Osteoblast (primary cell): ENCODE measurements around the gene MAPKAPK2. TPM values are rescaled to one million over a fixed set of nuclear protein-coding genes. Genes with fewer than 3 reads are reported as not detected.

Experiments used
- DNase-seq: peaks from one replicate; pipeline ENCODE4 v3.0.0; 2011; ENCODE audit warnings: low spot score, mixed read lengths; ENCODE audit not compliant: insufficient read length; ENCODE audit errors: missing footprints
- H2AFZ ChIP-seq: 2 replicates; pipeline ENCODE4 v1.6.0; 2011; ENCODE audit warnings: mild to moderate bottlenecking, low read length
- H3K27ac ChIP-seq: 2 replicates; pipeline ENCODE4 v1.5.1; 2011; ENCODE audit warnings: mild to moderate bottlenecking, low read depth, low read length, moderate library complexity
- H3K27me3 ChIP-seq: 2 replicates; pipeline ENCODE4 v1.6.0; 2012; ENCODE audit warnings: mild to moderate bottlenecking, control low read depth, inconsistent platforms, low read length, moderate library complexity; ENCODE audit not compliant: insufficient read depth
- H3K36me3 ChIP-seq: 2 replicates; pipeline ENCODE4 v1.5.1; 2011; ENCODE audit warnings: mild to moderate bottlenecking, low read length, control low read depth, moderate library complexity; ENCODE audit not compliant: insufficient read depth
- H3K4me1 ChIP-seq: 2 replicates; pipeline ENCODE4 v1.5.1; 2011; ENCODE audit warnings: mild to moderate bottlenecking, low read length, control low read depth, moderate library complexity; ENCODE audit not compliant: insufficient read depth
- H3K4me2 ChIP-seq: 2 replicates; pipeline ENCODE4 v1.6.0; 2011; ENCODE audit warnings: mild to moderate bottlenecking, low read length; ENCODE audit not compliant: insufficient read depth
- H3K4me3 ChIP-seq: fragments of 200-600 bp; sonication (generic); 3 replicates; pipeline ENCODE4 v1.5.1; 2012; ENCODE audit warnings: mild to moderate bottlenecking, low read length, inconsistent platforms; ENCODE audit not compliant: insufficient read depth
- H3K79me2 ChIP-seq: 2 replicates; pipeline ENCODE4 v1.6.0; 2012; ENCODE audit warnings: mild to moderate bottlenecking, low read length, control low read depth, inconsistent platforms; ENCODE audit not compliant: insufficient read depth
- H3K9me3 ChIP-seq: 2 replicates; pipeline ENCODE4 v1.5.1; 2011; ENCODE audit warnings: low read depth, low read length, control low read depth
- H4K20me1 ChIP-seq: 2 replicates; pipeline ENCODE4 v1.6.0; 2012; ENCODE audit warnings: mild to moderate bottlenecking, low read length, control low read depth; ENCODE audit not compliant: insufficient read depth
- total RNA-seq: library from RNA; depleted of rRNA; stranded (reverse); fragments of >200 nt; gene quantifications from 2 replicates; pipeline ENCODE4 v1.2.3, GENCODE V29; 2012
- TF ChIP-seq, protein P1 (sequence below): IDR thresholded peaks from 2 replicates; pipeline ENCODE4 v1.5.1; 2011; ENCODE audit warnings: mild to moderate bottlenecking, low read depth, low read length, moderate library complexity; ENCODE audit errors: extremely low read depth

Gene MAPKAPK2
- total RNA-seq, 1 donor = 38.0 TPM

DNA sequence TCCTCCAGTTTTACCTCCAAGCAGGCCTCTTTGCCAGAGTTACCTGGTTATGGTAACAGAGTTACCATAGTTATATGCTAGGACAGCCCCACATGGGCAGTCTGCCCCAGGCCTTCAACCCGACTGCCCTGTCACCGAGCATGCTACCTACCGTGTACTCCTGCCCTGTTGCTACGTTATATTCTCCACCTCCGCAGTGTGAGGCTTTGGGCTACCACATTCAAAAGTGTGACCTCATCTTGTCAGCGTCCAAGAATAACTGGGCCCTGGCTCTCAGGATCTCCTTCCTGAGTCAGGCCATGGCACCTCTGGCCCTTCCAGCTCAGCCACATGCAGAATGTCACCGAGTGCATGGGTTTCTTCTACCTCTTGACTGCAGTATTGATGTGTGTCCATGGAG, 8.9 kb downstream of the MAPKAPK2 start:
- Histone ChIP-seq H3K4me2 (peak overlapping the region; percentile 56), H4K20me1 (peaks cover 98% of the 10 kb centered on the region), H3K27me3 (no peaks in the 10 kb centered on the region), H3K4me3 (peak overlapping the region; percentile 5), H3K9me3 (no peaks in the 10 kb centered on the region), H3K79me2 (peaks cover 100% of the 10 kb centered on the region), H2AFZ (no peak overlapping the region), H3K27ac (peak overlapping the region; percentile 91), H3K4me1 (peaks cover 54% of the 10 kb centered on the region), H3K36me3 (peaks cover 20% of the 10 kb centered on the region)
- peak; percentile 92 for DNase-seq
- TF ChIP-seq, protein P1, sequence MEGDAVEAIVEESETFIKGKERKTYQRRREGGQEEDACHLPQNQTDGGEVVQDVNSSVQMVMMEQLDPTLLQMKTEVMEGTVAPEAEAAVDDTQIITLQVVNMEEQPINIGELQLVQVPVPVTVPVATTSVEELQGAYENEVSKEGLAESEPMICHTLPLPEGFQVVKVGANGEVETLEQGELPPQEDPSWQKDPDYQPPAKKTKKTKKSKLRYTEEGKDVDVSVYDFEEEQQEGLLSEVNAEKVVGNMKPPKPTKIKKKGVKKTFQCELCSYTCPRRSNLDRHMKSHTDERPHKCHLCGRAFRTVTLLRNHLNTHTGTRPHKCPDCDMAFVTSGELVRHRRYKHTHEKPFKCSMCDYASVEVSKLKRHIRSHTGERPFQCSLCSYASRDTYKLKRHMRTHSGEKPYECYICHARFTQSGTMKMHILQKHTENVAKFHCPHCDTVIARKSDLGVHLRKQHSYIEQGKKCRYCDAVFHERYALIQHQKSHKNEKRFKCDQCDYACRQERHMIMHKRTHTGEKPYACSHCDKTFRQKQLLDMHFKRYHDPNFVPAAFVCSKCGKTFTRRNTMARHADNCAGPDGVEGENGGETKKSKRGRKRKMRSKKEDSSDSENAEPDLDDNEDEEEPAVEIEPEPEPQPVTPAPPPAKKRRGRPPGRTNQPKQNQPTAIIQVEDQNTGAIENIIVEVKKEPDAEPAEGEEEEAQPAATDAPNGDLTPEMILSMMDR = no peak

DNA sequence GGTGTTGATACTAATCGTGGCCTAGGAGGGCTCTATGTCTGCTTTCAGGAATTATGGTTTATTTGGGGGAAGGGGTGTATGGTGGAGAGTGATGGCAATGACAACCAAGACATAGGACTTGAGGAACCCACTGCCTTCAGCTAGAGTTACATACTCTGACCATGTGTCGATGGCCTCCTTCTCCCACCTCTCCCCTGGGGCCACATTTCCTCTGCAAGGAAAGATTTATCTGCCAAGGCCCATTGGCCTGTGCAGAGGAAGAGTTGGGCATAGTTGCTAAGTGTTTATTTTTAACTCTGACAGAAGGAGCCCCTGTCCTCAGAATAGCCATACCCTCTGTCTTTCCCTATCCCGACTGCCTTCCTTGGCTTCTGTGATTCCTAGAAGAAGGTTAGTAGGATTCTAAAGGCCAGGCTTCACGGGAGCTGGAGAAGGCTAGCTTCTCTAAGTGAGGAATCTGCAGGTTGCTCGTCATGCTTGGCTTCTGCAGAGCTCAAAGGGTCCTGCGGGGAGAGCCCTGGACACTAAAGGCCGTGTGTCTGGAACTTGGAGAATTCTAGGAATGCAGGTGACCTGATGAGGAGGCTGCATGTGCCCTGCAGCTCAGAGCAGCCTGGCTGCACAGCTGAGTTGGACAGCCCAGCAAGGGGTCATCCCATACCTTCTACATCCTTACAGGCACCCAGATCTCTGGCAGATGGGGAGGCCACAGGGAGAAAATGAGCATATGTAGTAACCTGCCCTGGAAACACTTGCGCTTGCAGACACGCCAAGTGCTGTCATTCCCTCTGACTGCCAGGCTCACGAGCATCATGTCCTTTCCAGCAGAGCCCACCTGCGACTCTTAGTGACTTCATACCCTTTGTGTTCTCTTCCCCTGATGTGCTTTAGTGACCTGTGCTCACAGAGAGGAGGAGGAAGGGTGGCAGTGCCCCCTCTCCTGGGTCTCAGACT, 9.7 kb downstream of the MAPKAPK2 start:
- DNase-seq = no peak
- Histone ChIP-seq H3K4me1 (peaks cover 50% of the 10 kb centered on the region), H3K79me2 (peaks cover 100% of the 10 kb centered on the region), H3K27ac (peak overlapping the region; percentile 91), H3K9me3 (no peaks in the 10 kb centered on the region), H3K36me3 (peaks cover 20% of the 10 kb centered on the region), H3K4me3 (peak overlapping the region; percentile 16), H4K20me1 (peaks cover 98% of the 10 kb centered on the region), H3K4me2 (peak overlapping the region; percentile 56), H2AFZ (no peak overlapping the region), H3K27me3 (no peaks in the 10 kb centered on the region)
- TF ChIP-seq, protein P1 = no peak

DNA sequence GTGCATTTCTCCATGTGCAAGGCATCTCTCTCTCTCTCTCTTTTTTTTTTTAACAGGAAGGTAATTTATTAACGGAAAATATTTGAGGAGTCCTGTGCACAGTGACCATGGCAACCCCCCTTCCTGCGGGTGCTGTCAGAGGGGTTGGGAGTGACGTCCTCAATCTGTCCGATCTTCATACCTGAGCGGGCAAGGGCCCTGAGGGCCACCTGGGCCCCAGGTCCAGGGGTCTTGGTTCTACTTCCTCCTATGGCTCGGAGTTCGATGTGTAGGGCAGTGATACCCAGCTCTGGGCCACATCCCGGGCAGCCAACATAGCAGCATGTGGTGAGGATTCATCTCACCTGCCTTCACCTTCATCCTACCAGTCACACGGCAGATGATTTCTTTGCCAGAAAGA, 11.0 kb downstream of the MAPKAPK2 start:
- H4K20me1 ChIP-seq = peaks cover 98% of the 10 kb centered on the region
- H3K27ac ChIP-seq = no peak overlapping the region
- no peak overlapping the region for H3K4me2 ChIP-seq
- H3K9me3 ChIP-seq = no peaks in the 10 kb centered on the region
- TF ChIP-seq, protein P1 = no peak
- DNase-seq = no peak
- H2AFZ ChIP-seq = no peak overlapping the region
- peaks cover 20% of the 10 kb centered on the region for H3K36me3 ChIP-seq
- H3K79me2 ChIP-seq = peaks cover 100% of the 10 kb centered on the region
- H3K4me1 ChIP-seq = peaks cover 49% of the 10 kb centered on the region
- H3K27me3 ChIP-seq = no peaks in the 10 kb centered on the region
- no peak overlapping the region for H3K4me3 ChIP-seq
